Neural crest cell (in vitro differentiated cells): Measurements from ENCODE around the gene BCL7C. TPM values are rescaled to one million over a fixed set of nuclear protein-coding genes. Genes with fewer than 3 reads are reported as not detected.
"Not testable (repeated sequence)": the region's sequence is repeated elsewhere in the genome, so short reads cannot be mapped to it uniquely, and the experiment has no call there.

Source experiments
- DNase-seq: peaks from one replicate; pipeline ENCODE4 v3.0.0; 2021; ENCODE audit warnings: low read depth, mixed read lengths, low spot score
- H3K27ac Mint-ChIP-seq: one replicate; pipeline ENCODE4 v1.8.0; 2021; ENCODE audit warnings: mild to moderate bottlenecking, mixed read lengths; ENCODE audit not compliant: unreplicated experiment
- H3K27me3 Mint-ChIP-seq: 2 replicates; pipeline ENCODE4 v1.8.0; 2021; ENCODE audit warnings: low read depth, mild to moderate bottlenecking, mixed read lengths
- H3K36me3 Mint-ChIP-seq: 2 replicates; pipeline ENCODE4 v1.8.0; 2021; ENCODE audit warnings: low read depth, mild to moderate bottlenecking, mixed read lengths
- H3K4me1 Mint-ChIP-seq: 2 replicates; pipeline ENCODE4 v1.8.0; 2021; ENCODE audit warnings: mixed read lengths
- H3K4me3 Mint-ChIP-seq: one replicate; pipeline ENCODE4 v1.8.0; 2021; ENCODE audit warnings: mild to moderate bottlenecking, mixed read lengths
- H3K9me3 Mint-ChIP-seq: 2 replicates; pipeline ENCODE4 v1.8.0; 2021; ENCODE audit warnings: mixed read lengths
- CTCF ChIP-seq: fragments of 200-600 bp; sonication (generic); conservative IDR thresholded peaks from 2 replicates; pipeline ENCODE4 v1.5.0; 2021; ENCODE audit warnings: antibody characterized with exemption, mild to moderate bottlenecking
- total RNA-seq: library from RNA; stranded (reverse); gene quantifications from 2 replicates; pipeline ENCODE4 v1.2.1, GENCODE V29; 2021

BCL7C gene
- total RNA-seq, 1 donor from 2014 or later = 38.4 TPM

GRCh38 chr16:30874244-30874820, 19.5 kb downstream of the BCL7C start:
- peak overlapping the region; percentile 98 for H3K4me3 Mint-ChIP-seq
- TF ChIP-seq CTCF = no peak
- H3K27me3 Mint-ChIP-seq = no peaks in the 10 kb centered on the region
- peak overlapping the region; percentile 100 for H3K27ac Mint-ChIP-seq
- H3K4me1 Mint-ChIP-seq = peaks cover 29% of the 10 kb centered on the region
- no peak for DNase-seq
- no peaks in the 10 kb centered on the region for H3K9me3 Mint-ChIP-seq
- peaks cover 8% of the 10 kb centered on the region for H3K36me3 Mint-ChIP-seq

DNA sequence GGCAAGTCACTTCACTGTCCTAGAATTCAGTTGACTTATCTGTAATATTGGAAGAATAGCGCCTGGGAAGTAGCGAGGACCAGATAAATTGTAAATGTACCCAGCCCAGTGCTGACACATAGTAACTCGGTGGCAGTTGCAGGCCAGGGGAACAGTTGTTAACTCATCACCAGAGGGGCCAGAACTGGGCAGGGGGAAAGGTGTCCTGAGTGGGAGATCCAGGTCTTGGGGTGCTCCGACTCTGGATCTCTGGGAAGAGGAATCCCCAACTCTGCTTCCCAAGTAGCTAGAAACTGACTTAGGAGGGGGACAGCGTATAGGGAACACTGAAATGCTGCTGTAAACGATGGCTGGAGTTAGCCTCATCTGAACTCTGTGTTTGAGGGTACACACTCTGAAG, 23.0 kb downstream of the BCL7C start:
- no peak for TF ChIP-seq CTCF
- H3K27me3 Mint-ChIP-seq = no peaks in the 10 kb centered on the region
- H3K4me1 Mint-ChIP-seq = peaks cover 18% of the 10 kb centered on the region
- no peak overlapping the region for H3K27ac Mint-ChIP-seq
- no peaks in the 10 kb centered on the region for H3K9me3 Mint-ChIP-seq
- peak overlapping the region; percentile 82 for H3K4me3 Mint-ChIP-seq
- DNase-seq = no peak
- no peaks in the 10 kb centered on the region for H3K36me3 Mint-ChIP-seq

- no peaks in the 10 kb centered on the region for H3K9me3 Mint-ChIP-seq
- no peak overlapping the region for H3K4me3 Mint-ChIP-seq
- no peaks in the 10 kb centered on the region for H3K27me3 Mint-ChIP-seq
- H3K36me3 Mint-ChIP-seq = no peaks in the 10 kb centered on the region
- peak; percentile 41 for TF ChIP-seq CTCF
- no peak for DNase-seq
- no peak overlapping the region for H3K27ac Mint-ChIP-seq
- no peaks in the 10 kb centered on the region for H3K4me1 Mint-ChIP-seq
Observed at GRCh38 chr16:30867747-30868146, 26.1 kb downstream of the BCL7C start.

GRCh38 chr16:30866031-30866430, 27.8 kb downstream of the BCL7C start:
- Mint-ChIP-seq H3K27ac (no peak overlapping the region), H3K4me3 (no peak overlapping the region), H3K36me3 (no peaks in the 10 kb centered on the region), H3K9me3 (no peaks in the 10 kb centered on the region), H3K4me1 (no peaks in the 10 kb centered on the region), H3K27me3 (no peaks in the 10 kb centered on the region)
- no peak for DNase-seq
- no peak for TF ChIP-seq CTCF

DNA sequence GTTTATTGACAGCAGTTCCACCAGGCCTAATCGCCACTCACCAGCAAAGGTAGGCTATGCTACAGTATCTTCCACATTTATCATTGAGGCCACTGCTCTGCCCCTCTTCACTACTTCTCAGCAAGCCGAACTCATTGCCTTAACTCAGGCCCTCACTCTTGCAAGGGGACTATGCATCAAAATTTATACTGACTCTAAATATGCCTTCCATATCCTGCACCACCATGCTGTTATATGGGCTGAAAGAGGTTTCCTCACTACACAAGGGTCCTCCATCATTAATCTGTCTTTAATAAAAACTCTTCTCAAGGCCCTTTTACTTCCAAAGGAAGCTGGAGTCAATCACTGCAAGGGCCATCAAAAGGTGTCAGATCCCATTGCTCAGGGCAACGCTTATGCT, 30.7 kb downstream of the BCL7C start:
- DNase-seq, H3K36me3 Mint-ChIP-seq, H3K27ac Mint-ChIP-seq, H3K27me3 Mint-ChIP-seq, H3K9me3 Mint-ChIP-seq, H3K4me3 Mint-ChIP-seq, H3K4me1 Mint-ChIP-seq: not testable (repeated sequence)

DNA sequence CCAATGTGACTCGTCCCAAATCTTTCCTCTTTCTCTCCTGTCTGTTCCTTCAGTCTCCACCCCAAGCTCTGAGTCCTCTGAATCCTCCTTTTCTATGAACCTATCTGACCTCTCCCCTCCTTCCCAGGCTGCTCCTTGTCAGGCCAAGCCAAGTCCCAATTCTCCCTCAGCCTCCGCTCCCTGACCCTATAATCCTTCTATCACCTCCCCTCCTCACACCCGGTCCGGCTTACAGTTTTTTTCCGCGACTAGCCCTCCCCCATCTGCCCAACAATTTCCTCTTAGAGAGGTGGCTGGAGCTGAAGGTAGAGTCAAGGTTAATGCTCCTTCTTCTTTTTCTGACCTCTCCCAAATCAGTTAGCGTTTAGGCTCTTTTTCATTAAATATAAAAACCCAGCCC, 33.1 kb downstream of the BCL7C start:
- H3K27me3 Mint-ChIP-seq, H3K27ac Mint-ChIP-seq, H3K36me3 Mint-ChIP-seq, H3K9me3 Mint-ChIP-seq, DNase-seq, H3K4me1 Mint-ChIP-seq, H3K4me3 Mint-ChIP-seq: not testable (repeated sequence)
